B cell (primary cell): ENCODE measurements around the gene RNF32.

Experiments used
- CTCF ChIP-seq: fragments of 200-600 bp; IDR thresholded peaks from one replicate; pipeline ENCODE4 v1.8.0; 2022; ENCODE audit warnings: antibody characterized with exemption, mild to moderate bottlenecking
- EZH2 ChIP-seq: IDR thresholded peaks from 2 replicates; pipeline ENCODE4 v1.6.1; 2012; ENCODE audit warnings: borderline replicate concordance, low read depth, mild to moderate bottlenecking, moderate library complexity, low read length; ENCODE audit not compliant: insufficient read depth, poor library complexity, severe bottlenecking

- TF ChIP-seq CTCF (no peak), EZH2 (no peak)
Observed at GRCh38 chr7:156610601-156611000, 30.0 kb upstream of the RNF32 start.
